K562 (cell line): ENCODE data around the gene ABCC5. TPM values are rescaled to one million over a fixed set of nuclear protein-coding genes. Genes with fewer than 3 reads are reported as not detected.

ENCODE experiments used
- DMBX1 ChIP-seq: fragments of 250-450 bp; sonication (Bioruptor Pico); IDR thresholded peaks from 2 replicates; pipeline ENCODE4 v1.8.0; 2022; ENCODE audit warnings: inconsistent platforms, mild to moderate bottlenecking, moderate library complexity, borderline replicate concordance
- GABPB2 ChIP-seq: fragments of 250-450 bp; sonication (Bioruptor Pico); conservative IDR thresholded peaks from 2 replicates; pipeline ENCODE4 v1.5.1; 2021; ENCODE audit warnings: mild to moderate bottlenecking
- NCOR1 ChIP-seq: fragments of 450-650 bp; IDR thresholded peaks from 2 replicates; pipeline ENCODE4 v1.6.1; 2016; ENCODE audit warnings: mild to moderate bottlenecking, moderate library complexity
- NELFE ChIP-seq: IDR thresholded peaks from 2 replicates; pipeline ENCODE4 v1.6.1; 2011; ENCODE audit warnings: mild to moderate bottlenecking; ENCODE audit not compliant: insufficient read depth, insufficient read length
- NFYB ChIP-seq: IDR thresholded peaks from 2 replicates; pipeline ENCODE4 v1.6.1; 2011; ENCODE audit warnings: mild to moderate bottlenecking, moderate library complexity; ENCODE audit not compliant: insufficient read length; ENCODE audit errors: extremely low read depth
- NR2C1 ChIP-seq, 2 experiments: fragments of 450-650 bp; IDR thresholded peaks; 2 replicates each; pipeline ENCODE4 v1.6.1; 2017; ENCODE audit warnings: mild to moderate bottlenecking in 2 of 2, antibody characterized with exemption in 1 of 2, inconsistent platforms in 1 of 2, missing compliant biosample characterization in 1 of 2, missing genetic modification characterization in 1 of 2
- OTX1 ChIP-seq: fragments of 450-650 bp; formaldehyde crosslinking; IDR thresholded peaks from 2 replicates; pipeline ENCODE4 v1.4.0; 2022; ENCODE audit warnings: mild to moderate bottlenecking
- PRPF4 ChIP-seq: fragments of 200-400 bp; formaldehyde crosslinking; IDR thresholded peaks from one replicate; pipeline ENCODE4 v1.6.1; 2017; ENCODE audit warnings: low read length, low read depth, mild to moderate bottlenecking; ENCODE audit not compliant: insufficient read depth, poor library complexity, severe bottlenecking
- TAF1 ChIP-seq: IDR thresholded peaks from 2 replicates; pipeline ENCODE4 v1.6.1; 2011; ENCODE audit warnings: mild to moderate bottlenecking, low read length, moderate library complexity; ENCODE audit not compliant: insufficient read depth, control insufficient read depth, severe bottlenecking; ENCODE audit errors: extremely low read depth
- XRCC3 ChIP-seq: fragments of 450-650 bp; IDR thresholded peaks from 2 replicates; pipeline ENCODE4 v1.6.1; 2017; ENCODE audit warnings: mild to moderate bottlenecking, moderate library complexity
- XRCC5 ChIP-seq: fragments of 200-400 bp; formaldehyde crosslinking; IDR thresholded peaks from 2 replicates; pipeline ENCODE4 v1.6.1; 2017; ENCODE audit warnings: low read depth, mild to moderate bottlenecking, low read length
- polyA plus RNA-seq, 8 experiments: library from polyadenylated mRNA; depleted of rRNA in 4 of 8; stranded (reverse) in 5 of 8; unstranded in 3 of 8; fragments of >200 nt; fragmentation: Nextera tagmentation in 2 of 8; fragmentation: Illumina TruSeq in 1 of 8; extraction: Ambion mirVana in 2 of 8; extraction: Trizol in 1 of 8; gene quantifications; 2 replicates each; pipeline versions ENCODE4 v1.2.1 to v1.2.3, GENCODE V29; 2011 to 2014; ENCODE audit warnings: inconsistent platforms in 1 of 8, missing spikeins in 1 of 8
- total RNA-seq, 7 experiments: library from RNA; depleted of rRNA in 6 of 7; stranded (reverse); fragments of >200 nt in 6 of 7; fragmentation: Illumina TruSeq in 2 of 7; extraction: Trizol in 2 of 7; gene quantifications; 2 replicates each; pipeline versions ENCODE4 v1.2.1 to v1.2.3, GENCODE V29; 2011 to 2021; ENCODE audit warnings: low replicate concordance in 1 of 7
- TF ChIP-seq, protein P1 (sequence below): fragments of 450-650 bp; conservative IDR thresholded peaks from 2 replicates; pipeline ENCODE4 v1.6.1; 2016; ENCODE audit warnings: missing genetic modification characterization, low read depth, mild to moderate bottlenecking, control low read depth, missing compliant biosample characterization
- TF ChIP-seq, protein P2 (sequence below): sonication (generic); formaldehyde crosslinking; IDR thresholded peaks from 2 replicates; pipeline ENCODE4 v1.5.0; 2020; ENCODE audit warnings: missing genetic modification reagents
- TF ChIP-seq, protein P3 (sequence below): sonication (generic); formaldehyde crosslinking; IDR thresholded peaks from 2 replicates; pipeline ENCODE4 v1.8.0; 2022; ENCODE audit warnings: mild to moderate bottlenecking, missing genetic modification reagents
- TF ChIP-seq, protein P4 (sequence below): fragments of 450-650 bp; IDR thresholded peaks from 2 replicates; pipeline ENCODE4 v1.6.1; 2016; ENCODE audit warnings: low read depth, mild to moderate bottlenecking, moderate library complexity
- TF ChIP-seq, protein P5 (sequence below): fragments of 250-450 bp; sonication (Bioruptor Pico); IDR thresholded peaks from 2 replicates; pipeline ENCODE4 v1.5.0; 2020; ENCODE audit warnings: mild to moderate bottlenecking
- TF ChIP-seq, protein P6 (sequence below), 2 experiments: fragments of 200-800 bp in 1 of 2; sonication (Bioruptor generic) in 1 of 2; sonication (generic) in 1 of 2; formaldehyde crosslinking in 1 of 2; IDR thresholded peaks in 1 of 2; conservative IDR thresholded peaks in 1 of 2; 2 replicates each; pipeline versions ENCODE4 v1.5.0 to v1.6.1; 2016 to 2020; ENCODE audit warnings: missing compliant biosample characterization in 1 of 2, missing genetic modification characterization in 1 of 2, missing genetic modification reagents in 1 of 2

The ABCC5 gene
- total and polyA plus RNA-seq, 9 of the 15 experiments (the other 6 are each of a cell fraction or from before 2014, with no cell fraction given), result 22.0 to 53.0 (median 41.9) TPM

DNA sequence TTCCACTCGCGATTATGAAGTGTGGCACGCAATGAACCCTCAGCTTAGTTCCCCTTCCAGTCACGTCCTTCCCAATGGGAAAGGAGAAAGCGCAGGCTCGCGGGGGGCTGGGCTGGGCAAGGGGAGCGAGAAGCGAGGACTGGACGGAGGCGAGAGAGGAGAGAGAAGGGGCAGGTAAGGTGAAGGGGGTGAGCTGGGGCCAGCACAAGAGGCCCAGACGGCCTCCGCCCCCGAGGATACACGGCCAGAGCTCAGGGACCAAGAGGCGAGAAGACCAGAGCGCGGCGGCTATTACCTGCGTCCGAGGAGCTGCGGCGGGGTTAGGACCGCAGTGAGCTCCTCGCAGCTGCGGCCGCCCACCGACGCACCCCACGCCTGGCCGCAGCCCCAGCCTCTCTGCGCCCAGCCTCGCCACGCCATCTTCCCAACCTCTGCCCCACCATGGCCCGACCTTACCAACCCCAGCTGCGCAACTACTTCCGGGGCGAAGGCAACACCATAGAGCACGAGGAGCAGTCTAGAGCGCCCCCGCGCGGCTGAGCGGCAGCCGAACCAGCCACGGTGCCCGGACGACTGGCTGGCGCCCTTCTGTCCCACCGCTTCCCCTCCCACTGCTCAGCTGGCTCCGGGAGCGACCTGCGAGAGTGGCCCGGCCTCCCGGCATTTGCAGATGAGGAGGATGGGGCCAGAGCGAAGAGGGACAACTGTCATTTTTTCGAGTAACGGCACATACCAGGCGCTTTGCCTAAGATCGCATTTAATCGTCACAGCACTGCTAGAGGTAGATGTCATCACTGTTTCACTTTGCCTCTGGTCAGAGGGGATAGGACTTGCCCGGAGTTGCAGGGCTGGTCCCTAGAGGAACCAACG is 133.0 kb downstream of the ABCC5 start, which contains the start of gene PARL (continued):
- TF ChIP-seq, protein P1, sequence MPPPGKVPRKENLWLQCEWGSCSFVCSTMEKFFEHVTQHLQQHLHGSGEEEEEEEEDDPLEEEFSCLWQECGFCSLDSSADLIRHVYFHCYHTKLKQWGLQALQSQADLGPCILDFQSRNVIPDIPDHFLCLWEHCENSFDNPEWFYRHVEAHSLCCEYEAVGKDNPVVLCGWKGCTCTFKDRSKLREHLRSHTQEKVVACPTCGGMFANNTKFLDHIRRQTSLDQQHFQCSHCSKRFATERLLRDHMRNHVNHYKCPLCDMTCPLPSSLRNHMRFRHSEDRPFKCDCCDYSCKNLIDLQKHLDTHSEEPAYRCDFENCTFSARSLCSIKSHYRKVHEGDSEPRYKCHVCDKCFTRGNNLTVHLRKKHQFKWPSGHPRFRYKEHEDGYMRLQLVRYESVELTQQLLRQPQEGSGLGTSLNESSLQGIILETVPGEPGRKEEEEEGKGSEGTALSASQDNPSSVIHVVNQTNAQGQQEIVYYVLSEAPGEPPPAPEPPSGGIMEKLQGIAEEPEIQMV (tag), result no peak
- TF ChIP-seq, protein P2, sequence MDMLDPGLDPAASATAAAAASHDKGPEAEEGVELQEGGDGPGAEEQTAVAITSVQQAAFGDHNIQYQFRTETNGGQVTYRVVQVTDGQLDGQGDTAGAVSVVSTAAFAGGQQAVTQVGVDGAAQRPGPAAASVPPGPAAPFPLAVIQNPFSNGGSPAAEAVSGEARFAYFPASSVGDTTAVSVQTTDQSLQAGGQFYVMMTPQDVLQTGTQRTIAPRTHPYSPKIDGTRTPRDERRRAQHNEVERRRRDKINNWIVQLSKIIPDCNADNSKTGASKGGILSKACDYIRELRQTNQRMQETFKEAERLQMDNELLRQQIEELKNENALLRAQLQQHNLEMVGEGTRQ (CRISPR knock-in tag), result no peak
- TF ChIP-seq NFYB (no peak), PRPF4 (peak; percentile 70), NCOR1 (peak; percentile 65), TAF1 (peak; percentile 87), GABPB2 (no peak), NELFE (no peak), DMBX1 (CRISPR knock-in tag) (peak; percentile 62; the same call in 1 of the 2 replicates), OTX1 (CRISPR knock-in tag) (peak; percentile 78), XRCC3 (no peak), XRCC5 (peak; percentile 97), NR2C1 (IDR thresholded peaks at IDR 0.05) (peak; percentile 100), NR2C1 (tag; IDR thresholded peaks at IDR 0.05) (peak; percentile 100)
- TF ChIP-seq, protein P3, sequence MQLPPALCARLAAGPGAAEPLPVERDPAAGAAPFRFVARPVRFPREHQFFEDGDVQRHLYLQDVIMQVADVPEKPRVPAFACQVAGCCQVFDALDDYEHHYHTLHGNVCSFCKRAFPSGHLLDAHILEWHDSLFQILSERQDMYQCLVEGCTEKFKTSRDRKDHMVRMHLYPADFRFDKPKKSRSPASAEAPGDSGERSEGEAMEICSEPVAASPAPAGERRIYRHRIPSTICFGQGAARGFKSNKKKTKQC (CRISPR knock-in tag), result peak; percentile 87; the same call in 1 of the 2 replicates
- TF ChIP-seq, protein P4, sequence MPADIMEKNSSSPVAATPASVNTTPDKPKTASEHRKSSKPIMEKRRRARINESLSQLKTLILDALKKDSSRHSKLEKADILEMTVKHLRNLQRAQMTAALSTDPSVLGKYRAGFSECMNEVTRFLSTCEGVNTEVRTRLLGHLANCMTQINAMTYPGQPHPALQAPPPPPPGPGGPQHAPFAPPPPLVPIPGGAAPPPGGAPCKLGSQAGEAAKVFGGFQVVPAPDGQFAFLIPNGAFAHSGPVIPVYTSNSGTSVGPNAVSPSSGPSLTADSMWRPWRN, result no peak
- TF ChIP-seq, protein P5, sequence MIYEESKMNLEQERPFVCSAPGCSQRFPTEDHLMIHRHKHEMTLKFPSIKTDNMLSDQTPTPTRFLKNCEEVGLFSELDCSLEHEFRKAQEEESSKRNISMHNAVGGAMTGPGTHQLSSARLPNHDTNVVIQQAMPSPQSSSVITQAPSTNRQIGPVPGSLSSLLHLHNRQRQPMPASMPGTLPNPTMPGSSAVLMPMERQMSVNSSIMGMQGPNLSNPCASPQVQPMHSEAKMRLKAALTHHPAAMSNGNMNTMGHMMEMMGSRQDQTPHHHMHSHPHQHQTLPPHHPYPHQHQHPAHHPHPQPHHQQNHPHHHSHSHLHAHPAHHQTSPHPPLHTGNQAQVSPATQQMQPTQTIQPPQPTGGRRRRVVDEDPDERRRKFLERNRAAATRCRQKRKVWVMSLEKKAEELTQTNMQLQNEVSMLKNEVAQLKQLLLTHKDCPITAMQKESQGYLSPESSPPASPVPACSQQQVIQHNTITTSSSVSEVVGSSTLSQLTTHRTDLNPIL (CRISPR knock-in tag), result 0 out of 2 replicates have a peak, but pooled peaks have one; percentile 22
- TF ChIP-seq, protein P6, sequence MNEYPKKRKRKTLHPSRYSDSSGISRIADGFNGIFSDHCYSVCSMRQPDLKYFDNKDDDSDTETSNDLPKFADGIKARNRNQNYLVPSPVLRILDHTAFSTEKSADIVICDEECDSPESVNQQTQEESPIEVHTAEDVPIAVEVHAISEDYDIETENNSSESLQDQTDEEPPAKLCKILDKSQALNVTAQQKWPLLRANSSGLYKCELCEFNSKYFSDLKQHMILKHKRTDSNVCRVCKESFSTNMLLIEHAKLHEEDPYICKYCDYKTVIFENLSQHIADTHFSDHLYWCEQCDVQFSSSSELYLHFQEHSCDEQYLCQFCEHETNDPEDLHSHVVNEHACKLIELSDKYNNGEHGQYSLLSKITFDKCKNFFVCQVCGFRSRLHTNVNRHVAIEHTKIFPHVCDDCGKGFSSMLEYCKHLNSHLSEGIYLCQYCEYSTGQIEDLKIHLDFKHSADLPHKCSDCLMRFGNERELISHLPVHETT (CRISPR knock-in tag; conservative IDR thresholded peaks at IDR 0.05 in 1 of 2, IDR thresholded peaks at IDR 0.05 in 1 of 2), result peak in 1 of 2 experiments; percentile 83; a peak in 2 of 4 replicates
